ENCODE measurements around the gene ALDH1A3.

Gene ALDH1A3

GRCh38 chr15:100951965-100952364, 72.3 kb downstream of the ALDH1A3 start:
- DNase-seq (ENCODE audit: low read depth in 2 of 2), result no peak

- DNase-seq (ENCODE audit: low read depth in 2 of 2), result no peak
Observed at GRCh38 chr15:100952566-100952965, 72.9 kb downstream of the ALDH1A3 start.

GRCh38 chr15:100958326-100959065, 78.9 kb downstream of the ALDH1A3 start:
- no peak for DNase-seq (ENCODE audit: low read depth in 2 of 2)

GRCh38 chr15:100959066-100960050, 79.7 kb downstream of the ALDH1A3 start:
- DNase-seq (ENCODE audit: low read depth in 2 of 2), result no peak
